ENCODE measurements around the gene TEAD1.

- TF ChIP-seq, protein P1, sequence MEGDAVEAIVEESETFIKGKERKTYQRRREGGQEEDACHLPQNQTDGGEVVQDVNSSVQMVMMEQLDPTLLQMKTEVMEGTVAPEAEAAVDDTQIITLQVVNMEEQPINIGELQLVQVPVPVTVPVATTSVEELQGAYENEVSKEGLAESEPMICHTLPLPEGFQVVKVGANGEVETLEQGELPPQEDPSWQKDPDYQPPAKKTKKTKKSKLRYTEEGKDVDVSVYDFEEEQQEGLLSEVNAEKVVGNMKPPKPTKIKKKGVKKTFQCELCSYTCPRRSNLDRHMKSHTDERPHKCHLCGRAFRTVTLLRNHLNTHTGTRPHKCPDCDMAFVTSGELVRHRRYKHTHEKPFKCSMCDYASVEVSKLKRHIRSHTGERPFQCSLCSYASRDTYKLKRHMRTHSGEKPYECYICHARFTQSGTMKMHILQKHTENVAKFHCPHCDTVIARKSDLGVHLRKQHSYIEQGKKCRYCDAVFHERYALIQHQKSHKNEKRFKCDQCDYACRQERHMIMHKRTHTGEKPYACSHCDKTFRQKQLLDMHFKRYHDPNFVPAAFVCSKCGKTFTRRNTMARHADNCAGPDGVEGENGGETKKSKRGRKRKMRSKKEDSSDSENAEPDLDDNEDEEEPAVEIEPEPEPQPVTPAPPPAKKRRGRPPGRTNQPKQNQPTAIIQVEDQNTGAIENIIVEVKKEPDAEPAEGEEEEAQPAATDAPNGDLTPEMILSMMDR (IDR thresholded peaks at IDR 0.05; ENCODE audit: insufficient read depth, low read length): no peak
- TF ChIP-seq POLR2AphosphoS5 (IDR thresholded peaks at IDR 0.05; ENCODE audit: low read depth): no peak
- TF ChIP-seq GABPA (IDR thresholded peaks at IDR 0.05; ENCODE audit: low read depth): no peak
- TF ChIP-seq REST (IDR thresholded peaks at IDR 0.05; ENCODE audit: insufficient replicate concordance, low read depth): no peak
Observed at GRCh38 chr11:12871241-12871640, 197.0 kb downstream of the TEAD1 start.
